Activated naive CD4-positive, alpha-beta T cell treated with Interleukin-2 at 50 U/mL for 16 hours (primary cell): ENCODE results near the gene TMEM200B.
"Not testable (repeated sequence)": the region's sequence is repeated elsewhere in the genome, so short reads cannot be mapped to it uniquely, and the experiment has no call there.

Experiments
- DNase-seq: peaks from one replicate; pipeline ENCODE4 v3.0.0-alpha.2; 2020

The TMEM200B gene

GRCh38 chr1:29123887-29124365 is at the start of gene TMEM200B:
Gene TMEM200B (minus strand): TSS chr1:29123903. CDS start chr1:29121828, 2,075 bp downstream.
- peak; percentile 14 for DNase-seq

GRCh38 chr1:29172415-29172939 is 48.8 kb upstream of the TMEM200B start:
- no peak for DNase-seq

- no peak for DNase-seq
Measured at GRCh38 chr1:29171521-29171920, 47.8 kb upstream of the TMEM200B start.

GRCh38 chr1:29171089-29171488 is 47.4 kb upstream of the TMEM200B start:
- DNase-seq: no peak

GRCh38 chr1:29169976-29170375 is 46.3 kb upstream of the TMEM200B start:
- DNase-seq: no peak

- no peak for DNase-seq
Measured at GRCh38 chr1:29167904-29168303, 44.2 kb upstream of the TMEM200B start.

GRCh38 chr1:29166291-29166878 is 42.7 kb upstream of the TMEM200B start:
- DNase-seq: no peak

- DNase-seq: no peak
Measured at GRCh38 chr1:29164588-29164987, 40.9 kb upstream of the TMEM200B start.

GRCh38 chr1:29162476-29163138 is 38.9 kb upstream of the TMEM200B start:
- no peak for DNase-seq

- no peak for DNase-seq
Measured at GRCh38 chr1:29162025-29162424, 38.3 kb upstream of the TMEM200B start.

- no peak for DNase-seq
Measured at GRCh38 chr1:29159773-29160172, 36.1 kb upstream of the TMEM200B start.

- no peak for DNase-seq
Measured at GRCh38 chr1:29157269-29157601, 33.5 kb upstream of the TMEM200B start.

- DNase-seq: no peak
Measured at GRCh38 chr1:29156543-29157268, 33.0 kb upstream of the TMEM200B start.

- no peak for DNase-seq
Measured at GRCh38 chr1:29152046-29152805, 28.5 kb upstream of the TMEM200B start.

GRCh38 chr1:29150346-29150745 is 26.6 kb upstream of the TMEM200B start:
- not testable (repeated sequence) for DNase-seq

- DNase-seq: no peak
Measured at GRCh38 chr1:29148656-29149491, 25.2 kb upstream of the TMEM200B start.

- DNase-seq: no peak
Measured at GRCh38 chr1:29145739-29146437, 22.2 kb upstream of the TMEM200B start.

- no peak for DNase-seq
Measured at GRCh38 chr1:29144178-29144577, 20.5 kb upstream of the TMEM200B start.

GRCh38 chr1:29142714-29143113 is 19.0 kb upstream of the TMEM200B start:
- no peak for DNase-seq

- no peak for DNase-seq
Measured at GRCh38 chr1:29136391-29136915, 12.8 kb upstream of the TMEM200B start.

- no peak for DNase-seq
Measured at GRCh38 chr1:29134695-29135028, 11.0 kb upstream of the TMEM200B start.
